ENCODE measurements around the gene DENND6B. TPM values are rescaled to one million over a fixed set of nuclear protein-coding genes. Genes with fewer than 3 reads are reported as not detected.

DENND6B gene
- total and polyA plus RNA-seq, 2 of the 13 experiments (the other 11 are each of a cell fraction or from before 2014, with no cell fraction given) = 0.95 to 3.8 TPM

- CTCF ChIA-PET (ENCODE audit: low intra/inter-chr PET ratio, low total read pairs) = no interaction called here
- no TSS peak for BruUV-seq (replicated peaks)
- WGBS (ENCODE audit: low lambda C conversion rate) = 100% methylated on average over 5 of the region's 5 CpGs
Measured at GRCh38 chr22:50323900-50324299, 2.9 kb downstream of the DENND6B start.

More at GRCh38 chr22:50323900-50324299, 2.9 kb downstream of the DENND6B start:
- no peaks in the 10 kb centered on the region for H4K20me1 ChIP-seq (ENCODE audit: insufficient read depth, low read length)
- H3K9me3 ChIP-seq (ENCODE audit: low read length) = no peaks in the 10 kb centered on the region
- H2AFZ ChIP-seq (ENCODE audit: low read length) = no peak overlapping the region
- FAIRE-seq (no peak), ATAC-seq (no peak), DNase-seq (ENCODE audit: low spot score) (no peak)
- H3K79me2 ChIP-seq (ENCODE audit: insufficient read depth, low read length) = no peaks in the 10 kb centered on the region
- POLR2A ChIA-PET = interaction anchor here (1.2 to 3.8 kb wide), 3 partner anchors 14 to 30 kb away, joined by 3 to 18 read pairs (median 8); no protein-coding TSS in a partner anchor
- H3K27me3 ChIP-seq (ENCODE audit: control insufficient read depth in 1 of 2, insufficient read depth in 2 of 2, low read length in 2 of 2) = no peaks in the 10 kb centered on the region; a peak in 2 of 5 replicates
- H3K4me2 ChIP-seq (ENCODE audit: low read depth, low read length) = no peak overlapping the region
- in situ Hi-C loops (cut with HindIII; ENCODE audit: extremely low pct_ligation_motif_present, low pct_unique_long_range_greater_than_20kb) (no loop called here), intact Hi-C loops (cut with micrococcal nuclease; ENCODE audit: unreplicated experiment) (loop anchor here (2.0 kb wide), 1 partner anchor 15 kb away; no protein-coding TSS in a partner anchor)
- no peak overlapping the region for H3K9ac ChIP-seq (ENCODE audit: insufficient read depth, low read depth, low read length)
- H3K4me1 ChIP-seq (ENCODE audit: insufficient read depth, low read length) = peaks cover 80% of the 10 kb centered on the region
- TF ChIP-seq, protein P1, sequence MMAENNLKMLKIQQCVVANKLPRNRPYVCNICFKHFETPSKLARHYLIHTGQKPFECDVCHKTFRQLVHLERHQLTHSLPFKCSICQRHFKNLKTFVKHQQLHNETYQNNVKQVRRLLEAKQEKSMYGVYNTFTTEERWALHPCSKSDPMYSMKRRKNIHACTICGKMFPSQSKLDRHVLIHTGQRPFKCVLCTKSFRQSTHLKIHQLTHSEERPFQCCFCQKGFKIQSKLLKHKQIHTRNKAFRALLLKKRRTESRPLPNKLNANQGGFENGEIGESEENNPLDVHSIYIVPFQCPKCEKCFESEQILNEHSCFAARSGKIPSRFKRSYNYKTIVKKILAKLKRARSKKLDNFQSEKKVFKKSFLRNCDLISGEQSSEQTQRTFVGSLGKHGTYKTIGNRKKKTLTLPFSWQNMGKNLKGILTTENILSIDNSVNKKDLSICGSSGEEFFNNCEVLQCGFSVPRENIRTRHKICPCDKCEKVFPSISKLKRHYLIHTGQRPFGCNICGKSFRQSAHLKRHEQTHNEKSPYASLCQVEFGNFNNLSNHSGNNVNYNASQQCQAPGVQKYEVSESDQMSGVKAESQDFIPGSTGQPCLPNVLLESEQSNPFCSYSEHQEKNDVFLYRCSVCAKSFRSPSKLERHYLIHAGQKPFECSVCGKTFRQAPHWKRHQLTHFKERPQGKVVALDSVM (CRISPR knock-in tag; IDR thresholded peaks at IDR 0.05) = peak; percentile 11; the same call in 1 of the 2 replicates
- TF ChIP-seq, protein P2, sequence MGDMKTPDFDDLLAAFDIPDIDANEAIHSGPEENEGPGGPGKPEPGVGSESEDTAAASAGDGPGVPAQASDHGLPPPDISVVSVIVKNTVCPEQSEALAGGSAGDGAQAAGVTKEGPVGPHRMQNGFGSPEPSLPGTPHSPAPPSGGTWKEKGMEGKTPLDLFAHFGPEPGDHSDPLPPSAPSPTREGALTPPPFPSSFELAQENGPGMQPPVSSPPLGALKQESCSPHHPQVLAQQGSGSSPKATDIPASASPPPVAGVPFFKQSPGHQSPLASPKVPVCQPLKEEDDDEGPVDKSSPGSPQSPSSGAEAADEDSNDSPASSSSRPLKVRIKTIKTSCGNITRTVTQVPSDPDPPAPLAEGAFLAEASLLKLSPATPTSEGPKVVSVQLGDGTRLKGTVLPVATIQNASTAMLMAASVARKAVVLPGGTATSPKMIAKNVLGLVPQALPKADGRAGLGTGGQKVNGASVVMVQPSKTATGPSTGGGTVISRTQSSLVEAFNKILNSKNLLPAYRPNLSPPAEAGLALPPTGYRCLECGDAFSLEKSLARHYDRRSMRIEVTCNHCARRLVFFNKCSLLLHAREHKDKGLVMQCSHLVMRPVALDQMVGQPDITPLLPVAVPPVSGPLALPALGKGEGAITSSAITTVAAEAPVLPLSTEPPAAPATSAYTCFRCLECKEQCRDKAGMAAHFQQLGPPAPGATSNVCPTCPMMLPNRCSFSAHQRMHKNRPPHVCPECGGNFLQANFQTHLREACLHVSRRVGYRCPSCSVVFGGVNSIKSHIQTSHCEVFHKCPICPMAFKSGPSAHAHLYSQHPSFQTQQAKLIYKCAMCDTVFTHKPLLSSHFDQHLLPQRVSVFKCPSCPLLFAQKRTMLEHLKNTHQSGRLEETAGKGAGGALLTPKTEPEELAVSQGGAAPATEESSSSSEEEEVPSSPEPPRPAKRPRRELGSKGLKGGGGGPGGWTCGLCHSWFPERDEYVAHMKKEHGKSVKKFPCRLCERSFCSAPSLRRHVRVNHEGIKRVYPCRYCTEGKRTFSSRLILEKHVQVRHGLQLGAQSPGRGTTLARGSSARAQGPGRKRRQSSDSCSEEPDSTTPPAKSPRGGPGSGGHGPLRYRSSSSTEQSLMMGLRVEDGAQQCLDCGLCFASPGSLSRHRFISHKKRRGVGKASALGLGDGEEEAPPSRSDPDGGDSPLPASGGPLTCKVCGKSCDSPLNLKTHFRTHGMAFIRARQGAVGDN (CRISPR knock-in tag; IDR thresholded peaks at IDR 0.05) = 0 out of 2 replicates have a peak, but pooled peaks have one; percentile 8
- no peak for TF ChIP-seq DNMT3B (CRISPR knock-in tag; conservative IDR thresholded peaks at IDR 0.05)
- H3K27ac ChIP-seq (ENCODE audit: extremely low read length, insufficient read depth, low read length) = no peak overlapping the region
- H3K36me3 ChIP-seq (replicated peaks in 1 of 2; ENCODE audit: control insufficient read depth in 1 of 2, insufficient read depth in 2 of 2, low read length in 2 of 2) = no peaks in the 10 kb centered on the region
- no peak overlapping the region for H3K4me3 ChIP-seq (replicated peaks in 1 of 3; ENCODE audit: insufficient read depth in 1 of 3, low read depth in 2 of 3, low read length in 3 of 3)

Data from HepG2 (cell line).